GM12865 (cell line): ENCODE data around the gene DDB1.

Experiments used
- DNase-seq: peaks from one replicate; pipeline ENCODE4 v3.0.0; 2010; ENCODE audit warnings: low read depth
- H3K4me3 ChIP-seq: 2 replicates; pipeline ENCODE4 v1.5.1; 2011; ENCODE audit warnings: mild to moderate bottlenecking, low read depth, low read length, control low read depth
- CTCF ChIP-seq: IDR thresholded peaks from 2 replicates; pipeline ENCODE4 v1.5.1; 2011; ENCODE audit warnings: low read length, control low read depth, low read depth, inconsistent platforms; ENCODE audit not compliant: insufficient read depth; ENCODE audit errors: missing control alignments

Gene DDB1

GRCh38 chr11:61341706-61342105 lies 8.8 kb upstream of the DDB1 start:
- no peak for TF ChIP-seq CTCF
- no peak for DNase-seq
- H3K4me3 ChIP-seq: no peak overlapping the region

GRCh38 chr11:61340979-61341378 lies 8.1 kb upstream of the DDB1 start:
- TF ChIP-seq CTCF: no peak
- no peak overlapping the region for H3K4me3 ChIP-seq
- no peak for DNase-seq

GRCh38 chr11:61339490-61339878 lies 6.6 kb upstream of the DDB1 start:
- H3K4me3 ChIP-seq: no peak overlapping the region
- no peak for TF ChIP-seq CTCF
- no peak for DNase-seq

GRCh38 chr11:61338783-61339489 lies 6.0 kb upstream of the DDB1 start:
- no peak for TF ChIP-seq CTCF
- DNase-seq: no peak
- no peak overlapping the region for H3K4me3 ChIP-seq

GRCh38 chr11:61337706-61338470 lies 5.0 kb upstream of the DDB1 start:
- DNase-seq: no peak
- H3K4me3 ChIP-seq: no peak overlapping the region
- TF ChIP-seq CTCF: no peak

- DNase-seq: peak; percentile 91
- H3K4me3 ChIP-seq: no peak overlapping the region
- peak; percentile 99 for TF ChIP-seq CTCF
These were observed 3.4 kb upstream of the DDB1 start for GRCh38 chr11:61336171-61336935.
